NCI-H524 treated with DMSO at 0.1 percent for 48 hours (cell line): ENCODE results near the gene ITLN2.
"Not testable (repeated sequence)": the region's sequence is repeated elsewhere in the genome, so short reads cannot be mapped to it uniquely, and the experiment has no call there.

Experiments
- DNase-seq: peaks from one replicate; lab custom pipeline; 2025; lab: John Stamatoyannopoulos, UW

Gene ITLN2

GRCh38 chr1:160953030-160953429 is 1.6 kb downstream of the ITLN2 start:
- DNase-seq, result no peak

GRCh38 chr1:160952129-160952510 is 2.5 kb downstream of the ITLN2 start:
- no peak for DNase-seq

DNA sequence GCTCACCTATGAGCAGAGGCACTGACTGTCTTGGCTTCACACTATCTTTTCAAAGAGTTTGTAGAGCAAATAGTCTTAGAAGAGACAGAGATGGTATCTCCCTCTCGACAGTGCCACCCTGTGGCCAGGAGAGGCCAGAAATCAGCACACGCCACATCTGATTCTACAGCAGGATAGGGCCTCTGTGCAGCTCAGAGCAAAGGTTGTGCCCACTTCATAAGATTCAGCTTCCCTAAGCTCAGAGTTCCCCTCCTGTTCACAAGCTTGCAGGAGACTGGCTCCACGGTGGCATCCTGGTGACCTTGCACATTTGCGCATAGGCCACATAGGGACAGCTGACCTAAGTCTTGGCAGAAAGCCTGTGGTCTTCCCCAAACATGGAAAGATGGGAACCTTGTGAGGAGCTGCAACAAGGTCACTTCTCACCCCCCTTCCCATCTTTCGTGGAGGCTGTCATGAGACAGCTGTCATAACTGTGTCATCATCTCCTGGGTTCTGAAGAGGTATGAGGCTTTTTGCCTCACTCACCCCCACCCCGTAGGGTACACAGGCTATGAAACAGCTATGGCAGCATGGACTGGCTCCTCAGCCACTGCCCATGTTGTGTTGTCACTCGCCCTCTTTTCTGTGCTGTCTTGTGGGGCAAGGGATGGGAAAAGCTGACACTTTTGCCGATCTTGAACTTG is 3.0 kb downstream of the ITLN2 start:
- no peak for DNase-seq

DNA sequence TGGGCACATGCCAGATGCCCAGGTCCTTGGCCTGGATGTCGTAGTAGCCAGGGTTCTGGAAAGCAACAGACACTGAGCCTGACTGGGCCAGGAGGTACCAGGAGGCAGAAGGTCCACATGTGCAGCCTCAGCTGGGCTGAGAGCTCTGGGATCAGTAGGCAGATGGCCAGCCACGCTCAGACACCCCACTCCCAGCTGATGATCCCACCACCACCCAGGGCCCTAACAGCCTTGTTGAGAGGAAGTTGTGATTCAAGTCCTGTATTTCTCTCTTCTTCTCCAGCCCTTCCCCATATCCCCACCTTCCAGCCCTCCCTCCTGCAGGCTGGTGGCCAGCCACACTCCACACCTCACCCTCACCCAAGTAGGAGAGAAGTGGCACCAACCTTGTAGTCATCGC is 4.0 kb downstream of the ITLN2 start:
- DNase-seq, result no peak

DNA sequence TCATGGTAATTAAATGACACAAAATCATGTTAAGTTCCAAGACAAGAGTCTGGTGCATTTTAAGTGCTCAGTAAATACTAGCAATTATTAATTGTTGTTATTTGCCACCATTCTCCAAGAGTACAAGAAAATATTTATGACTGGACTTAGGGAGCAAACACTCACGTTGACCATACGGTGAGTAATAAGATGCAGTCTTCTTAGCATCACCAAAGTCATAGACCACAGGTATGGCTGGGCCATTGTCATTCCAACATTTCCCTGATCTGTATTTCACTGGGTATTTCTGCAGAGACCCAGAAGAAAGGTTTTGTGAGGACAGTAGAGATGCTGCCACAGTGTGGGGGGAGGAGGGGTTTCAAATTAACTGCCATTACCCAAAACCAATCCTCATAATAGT is 4.7 kb downstream of the ITLN2 start:
- no peak for DNase-seq

- DNase-seq, result not testable (repeated sequence)
These were observed 5.3 kb downstream of the ITLN2 start for GRCh38 chr1:160949216-160949880.

GRCh38 chr1:160947174-160947759 is 7.3 kb downstream of the ITLN2 start:
- not testable (repeated sequence) for DNase-seq

DNA sequence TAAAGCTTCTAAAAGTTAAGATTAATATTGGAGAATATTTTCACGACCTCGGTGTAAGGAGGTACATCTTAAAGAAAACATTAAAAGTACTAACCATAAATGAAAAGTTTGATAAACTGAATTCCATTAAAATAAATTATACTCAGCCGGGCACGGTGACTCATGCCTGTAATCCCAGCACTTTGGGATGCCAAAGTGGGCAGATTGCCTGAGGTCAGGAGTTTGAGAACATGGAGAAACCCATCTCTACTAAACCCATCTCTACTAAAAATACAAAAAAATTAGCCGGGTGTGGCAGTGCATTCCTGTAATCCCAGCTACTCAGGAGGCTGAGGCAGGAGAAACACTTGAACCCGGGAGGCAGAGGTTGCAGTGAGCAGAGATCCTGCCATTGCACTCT is 8.7 kb downstream of the ITLN2 start:
- DNase-seq, result not testable (repeated sequence)

GRCh38 chr1:160945079-160945478 is 9.5 kb downstream of the ITLN2 start:
- DNase-seq, result no peak

DNA sequence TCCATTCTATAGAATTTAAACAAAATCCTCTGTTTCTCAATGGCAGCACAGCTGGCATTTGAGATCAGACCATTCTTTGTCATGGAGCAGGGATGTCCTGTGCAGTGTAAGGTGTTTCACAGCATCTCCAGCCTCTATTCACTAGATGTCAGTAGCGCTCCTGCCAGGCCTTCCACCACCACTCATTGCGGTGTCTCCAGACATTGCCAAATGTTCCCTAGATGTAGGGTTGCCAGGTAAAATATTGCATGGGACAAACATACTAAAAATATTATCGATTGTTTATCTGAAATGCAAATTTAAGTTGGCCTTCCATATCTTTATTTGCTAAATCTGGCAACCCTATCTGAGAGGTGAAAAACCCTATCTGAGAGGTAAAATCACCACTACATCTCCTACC is 11.7 kb downstream of the ITLN2 start:
- no peak for DNase-seq

DNA sequence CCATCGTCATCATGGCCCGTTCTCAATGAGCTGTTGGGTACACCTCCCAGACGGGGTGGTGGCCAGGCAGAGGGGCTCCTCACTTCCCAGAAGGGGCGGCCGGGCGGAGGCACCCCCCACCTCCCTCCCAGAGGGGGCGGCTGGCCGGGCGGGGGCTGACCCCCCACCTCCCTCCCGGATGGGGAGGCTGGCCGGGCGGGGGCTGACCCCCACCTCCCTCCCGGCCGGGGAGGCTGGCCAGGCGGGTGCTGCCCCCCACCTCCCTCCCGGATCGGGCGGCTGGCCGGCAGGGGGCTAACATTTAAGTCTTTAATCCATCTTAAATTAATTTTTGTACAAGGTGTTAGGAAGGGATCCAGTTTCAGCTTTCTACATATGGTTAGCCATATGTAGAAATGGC is 17.9 kb downstream of the ITLN2 start:
- DNase-seq, result not testable (repeated sequence)

- DNase-seq, result no peak
These were observed 18.9 kb downstream of the ITLN2 start for GRCh38 chr1:160935527-160936258.

GRCh38 chr1:160933305-160933704 is 21.3 kb downstream of the ITLN2 start:
- not testable (repeated sequence) for DNase-seq

DNA sequence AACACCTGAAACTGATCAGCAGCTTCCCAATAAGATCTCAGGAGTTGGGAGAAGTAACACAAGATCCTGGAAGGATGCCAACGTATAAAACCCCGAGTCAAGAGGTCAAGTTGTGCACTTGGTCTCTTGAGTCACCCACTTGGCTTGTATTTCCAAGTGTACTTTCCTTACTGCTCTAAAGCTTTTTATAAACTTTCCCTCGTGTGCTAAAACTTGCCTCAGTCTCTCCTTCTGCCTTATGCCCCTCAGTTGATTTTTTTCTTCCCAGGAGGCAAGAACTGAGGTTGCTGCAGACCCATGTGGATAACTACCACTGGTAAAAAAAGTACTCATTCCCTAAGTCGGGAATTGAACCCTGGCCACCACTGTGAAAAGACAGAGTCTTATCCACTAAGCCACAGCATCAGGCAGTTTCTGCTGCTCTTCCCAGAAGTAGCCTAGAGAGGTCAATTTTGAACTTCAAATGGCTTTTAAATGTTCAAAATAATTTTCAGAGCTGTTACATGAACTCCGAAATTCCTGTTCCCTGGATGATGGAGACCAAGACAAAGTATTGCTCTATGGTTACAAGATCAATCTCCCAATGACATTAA is 28.9 kb downstream of the ITLN2 start:
- no peak for DNase-seq

- DNase-seq, result no peak
These were observed 29.6 kb downstream of the ITLN2 start for GRCh38 chr1:160924791-160925651.

GRCh38 chr1:160916666-160917065 is 37.9 kb downstream of the ITLN2 start:
- DNase-seq, result no peak

DNA sequence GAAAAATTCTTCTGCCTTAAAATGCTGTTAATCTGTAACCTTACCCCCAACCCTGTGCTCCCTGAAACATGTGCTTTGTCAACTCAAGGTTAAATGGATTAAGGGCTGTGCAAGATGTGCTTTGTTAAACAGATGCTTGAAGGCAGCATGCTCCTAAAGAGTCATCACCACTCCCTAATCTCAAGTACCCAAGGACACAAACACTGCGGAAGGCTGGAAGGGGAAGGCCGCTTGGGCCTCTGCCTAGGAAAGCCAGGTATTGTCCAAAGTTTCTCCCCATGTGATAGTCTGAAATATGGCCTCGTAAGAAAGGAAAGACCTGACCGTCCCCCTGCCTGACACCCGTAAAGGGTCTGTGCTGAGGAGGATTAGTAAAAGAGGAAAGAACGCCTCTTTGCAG is 41.4 kb downstream of the ITLN2 start:
- not testable (repeated sequence) for DNase-seq

GRCh38 chr1:160911925-160912324 is 42.7 kb downstream of the ITLN2 start:
- no peak for DNase-seq

- no peak for DNase-seq
These were observed 43.2 kb downstream of the ITLN2 start for GRCh38 chr1:160911441-160911840.

DNA sequence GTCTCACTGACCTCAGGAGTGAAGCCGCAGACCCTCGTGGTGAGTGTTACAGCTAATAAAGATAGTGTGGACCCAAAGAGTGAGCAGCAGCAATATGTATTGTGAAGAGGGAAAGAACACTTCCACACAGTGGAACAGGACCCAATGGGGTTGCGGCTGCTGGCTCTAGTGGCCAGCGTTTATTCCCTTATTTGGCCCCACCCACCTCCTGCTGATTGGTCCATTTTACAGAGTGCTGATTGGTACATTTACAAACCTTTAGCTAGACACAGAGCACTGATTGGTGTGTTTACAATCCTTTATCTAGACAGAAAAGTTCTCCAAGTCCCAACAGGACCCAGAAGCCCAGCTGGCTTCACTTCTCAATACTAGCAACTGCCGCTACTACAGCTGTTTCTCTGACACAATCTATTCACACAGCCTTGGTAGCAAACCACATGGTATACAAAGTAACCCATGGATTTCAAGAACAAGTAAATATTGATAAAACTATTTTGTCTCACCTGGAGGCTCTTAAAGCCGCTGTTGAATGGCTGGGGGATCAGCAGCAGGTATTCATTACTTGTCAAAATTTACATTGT is 44.3 kb downstream of the ITLN2 start:
- DNase-seq, result no peak

GRCh38 chr1:160907976-160908375 is 46.6 kb downstream of the ITLN2 start:
- DNase-seq, result no peak
